HepG2 (cell line): ENCODE results near the gene CENPP. TPM values are rescaled to one million over a fixed set of nuclear protein-coding genes. Genes with fewer than 3 reads are reported as not detected.

Experiments
- ATAC-seq: fragments of 200-7000 bp; cut with Tn5 transposase; 3 replicates; pipeline ENCODE4 v1.9.1; 2020; ENCODE audit warnings: mild to moderate bottlenecking, moderate library complexity
- BruUV-seq: library from RNA; stranded (reverse); fragments of 400-500 nt; replicated peaks from 2 replicates; lab custom pipeline; 2021; lab: Mats Ljungman, UMichigan
- CTCF ChIA-PET: fragments of 300-600 bp; formaldehyde crosslinking; extraction: SDS; loops from one replicate; lab custom pipeline; 2021; ENCODE audit warnings: low total read pairs, inconsistent platforms, low intra/inter-chr PET ratio; lab: Yijun Ruan, JAX
- POLR2A ChIA-PET: fragments of 350-600 bp; sonication (Branson Sonifier 250); formaldehyde crosslinking; loops from one replicate; lab custom pipeline; 2020; ENCODE audit warnings: antibody characterized with exemption, inconsistent platforms; lab: Yijun Ruan, JAX
- DNase-seq: peaks from one replicate; pipeline ENCODE4 v3.0.0-alpha.2; 2015; ENCODE audit warnings: low spot score
- FAIRE-seq: peaks from 3 replicates; lab custom pipeline; 2011; peaks lifted over from hg19 to GRCh38; lab: Jason Lieb, UNC
- H2AFZ ChIP-seq: one replicate; pipeline ENCODE4 v1.6.1; 2011; ENCODE audit warnings: low read length, inconsistent platforms
- H3K27ac ChIP-seq: fragments of 300-600 bp; 3 replicates; pipeline ENCODE4 v1.8.0; 2011; ENCODE audit warnings: mixed run types, mild to moderate bottlenecking, mixed read lengths, low read length, inconsistent platforms; ENCODE audit not compliant: insufficient read depth; ENCODE audit errors: extremely low read length
- H3K27me3 ChIP-seq, 2 experiments: fragments of 200-600 bp in 1 of 2; 2 replicates in 1 of 2; 3 replicates in 1 of 2; pipeline versions ENCODE4 v1.6.0 to v1.8.0; 2011; ENCODE audit warnings: low read length in 2 of 2, mild to moderate bottlenecking in 2 of 2, moderate library complexity in 2 of 2, inconsistent platforms in 1 of 2; ENCODE audit not compliant: insufficient read depth in 2 of 2, control insufficient read depth in 1 of 2
- H3K36me3 ChIP-seq, 2 experiments: fragments of 200-600 bp in 1 of 2; replicated peaks in 1 of 2; 2 replicates in 1 of 2; 3 replicates in 1 of 2; pipeline versions ENCODE4 v1.5.1 to v1.8.0; 2011; ENCODE audit warnings: low read length in 2 of 2, inconsistent platforms in 1 of 2; ENCODE audit not compliant: insufficient read depth in 2 of 2, control insufficient read depth in 1 of 2
- H3K4me1 ChIP-seq: 2 replicates; pipeline ENCODE4 v1.5.1; 2012; ENCODE audit warnings: low read length, inconsistent platforms; ENCODE audit not compliant: insufficient read depth
- H3K4me2 ChIP-seq: 2 replicates; pipeline ENCODE4 v1.6.0; 2011; ENCODE audit warnings: low read depth, low read length, inconsistent platforms
- H3K4me3 ChIP-seq, 3 experiments: fragments of 200-600 bp in 1 of 3; sonication (generic), shearing (Covaris generic) in 1 of 3; replicated peaks in 1 of 3; 2 replicates each; pipeline ENCODE4 v1.5.1; 2011 to 2016; ENCODE audit warnings: low read length in 3 of 3, inconsistent platforms in 2 of 3, low read depth in 2 of 3, mild to moderate bottlenecking in 2 of 3, control low read depth in 1 of 3, mixed read lengths in 1 of 3; ENCODE audit not compliant: insufficient read depth in 1 of 3
- H3K79me2 ChIP-seq: one replicate; pipeline ENCODE4 v1.6.1; 2011; ENCODE audit warnings: low read length, inconsistent platforms; ENCODE audit not compliant: insufficient read depth
- H3K9ac ChIP-seq: 2 replicates; pipeline ENCODE4 v1.6.0; 2011; ENCODE audit warnings: mild to moderate bottlenecking, low read depth, low read length, inconsistent platforms; ENCODE audit not compliant: insufficient read depth
- H3K9me3 ChIP-seq: 2 replicates; pipeline ENCODE4 v1.5.1; 2012; ENCODE audit warnings: mild to moderate bottlenecking, low read length
- H4K20me1 ChIP-seq: 2 replicates; pipeline ENCODE4 v1.6.0; 2011; ENCODE audit warnings: inconsistent platforms, mild to moderate bottlenecking, low read length, moderate library complexity; ENCODE audit not compliant: insufficient read depth
- CCDC6 ChIP-seq: sonication (generic); formaldehyde crosslinking; IDR thresholded peaks from 2 replicates; pipeline ENCODE4 v1.8.1; 2022; ENCODE audit warnings: mild to moderate bottlenecking, missing genetic modification reagents, moderate library complexity
- ETV6 ChIP-seq: sonication (generic); formaldehyde crosslinking; conservative IDR thresholded peaks from 2 replicates; pipeline ENCODE4 v1.4.0; 2020; ENCODE audit warnings: missing genetic modification reagents
- MAFG ChIP-seq: sonication (generic); formaldehyde crosslinking; IDR thresholded peaks from 2 replicates; pipeline ENCODE4 v1.5.1; 2020; ENCODE audit warnings: mild to moderate bottlenecking, missing genetic modification reagents
- MNT ChIP-seq: fragments of 450-650 bp; IDR thresholded peaks from 2 replicates; pipeline ENCODE4 v1.6.1; 2016
- NFKBIZ ChIP-seq: IDR thresholded peaks from 2 replicates; pipeline ENCODE4 v1.6.1; 2018; ENCODE audit warnings: missing genetic modification reagents, missing compliant biosample characterization
- NR2F1 ChIP-seq, 2 experiments: fragments of 450-650 bp in 1 of 2; formaldehyde crosslinking in 1 of 2; IDR thresholded peaks; 2 replicates each; pipeline versions ENCODE4 v1.5.0 to v1.6.1; 2016 to 2020; ENCODE audit warnings: mild to moderate bottlenecking in 1 of 2, missing compliant biosample characterization in 1 of 2, missing genetic modification reagents in 1 of 2, moderate library complexity in 1 of 2
- SALL1 ChIP-seq: sonication (generic); formaldehyde crosslinking; IDR thresholded peaks from 2 replicates; pipeline ENCODE4 v1.8.0; 2022; ENCODE audit warnings: mild to moderate bottlenecking, missing genetic modification reagents
- ZBTB20 ChIP-seq: sonication (generic); formaldehyde crosslinking; IDR thresholded peaks from 2 replicates; pipeline ENCODE4 v1.8.1; 2023; ENCODE audit warnings: missing genetic modification reagents, low read depth, mild to moderate bottlenecking, borderline replicate concordance
- ZC3H4 ChIP-seq: sonication (generic); formaldehyde crosslinking; IDR thresholded peaks from 2 replicates; pipeline ENCODE4 v1.4.0; 2020; ENCODE audit warnings: missing genetic modification reagents, borderline replicate concordance
- ZFX ChIP-seq: sonication (generic); formaldehyde crosslinking; IDR thresholded peaks from 2 replicates; pipeline ENCODE4 v1.4.0; 2020; ENCODE audit warnings: mild to moderate bottlenecking, low read depth, missing genetic modification reagents, moderate library complexity
- ZKSCAN1 ChIP-seq: fragments of 150-350 bp; IDR thresholded peaks from 2 replicates; pipeline ENCODE4 v1.6.1; 2014; ENCODE audit warnings: low read length
- ZNF224 ChIP-seq: sonication (generic); formaldehyde crosslinking; IDR thresholded peaks from 2 replicates; pipeline ENCODE4 v1.5.0; 2020; ENCODE audit warnings: mild to moderate bottlenecking, missing genetic modification reagents
- ZNF7 ChIP-seq: IDR thresholded peaks from 2 replicates; pipeline ENCODE4 v1.6.1; 2016; ENCODE audit warnings: missing biosample characterization, missing genetic modification reagents
- ZNF841 ChIP-seq: sonication (generic); formaldehyde crosslinking; IDR thresholded peaks from 2 replicates; pipeline ENCODE4 v1.8.1; 2023; ENCODE audit warnings: missing genetic modification reagents, borderline replicate concordance
- ZSCAN25 ChIP-seq: sonication (generic); formaldehyde crosslinking; IDR thresholded peaks from 2 replicates; pipeline ENCODE4 v1.8.0; 2022; ENCODE audit warnings: mild to moderate bottlenecking, missing genetic modification reagents
- WGBS: methylation state at CpG from one replicate; pipeline ENCODE4 v1.1.6; 2017; ENCODE audit warnings: low lambda C conversion rate; 5-methylcytosine and 5-hydroxymethylcytosine counted together
- in situ Hi-C: cut with HindIII; loops from 2 replicates; pipeline ENCODE4 v1.10.0; 2017; ENCODE audit warnings: low pct_unique_long_range_greater_than_20kb; ENCODE audit not compliant: extremely low pct_ligation_motif_present
- intact Hi-C: fragments of 100-400 bp; cut with micrococcal nuclease; formaldehyde crosslinking; loops from one replicate; pipeline ENCODE4 v1.10.0; 2022; ENCODE audit not compliant: unreplicated experiment
- polyA plus RNA-seq, 8 experiments: library from polyadenylated mRNA; depleted of rRNA in 3 of 8; stranded (reverse) in 7 of 8; unstranded in 1 of 8; fragments of >200 nt; fragmentation: Illumina TruSeq in 4 of 8; extraction: Trizol in 4 of 8; gene quantifications; 2 replicates each; pipeline versions ENCODE4 v1.2.1 to v1.2.3, GENCODE V29; 2011 to 2016; ENCODE audit warnings: low read depth in 4 of 8, missing spikeins in 1 of 8, mixed read lengths in 1 of 8; ENCODE audit not compliant: insufficient read depth in 1 of 8
- total RNA-seq, 5 experiments: library from RNA; depleted of rRNA; stranded (reverse); fragments of >200 nt; fragmentation: Illumina TruSeq; extraction: Trizol; gene quantifications; 2 replicates each; pipeline ENCODE4 v1.2.3, GENCODE V29; 2016; ENCODE audit warnings: low read depth in 1 of 5

CENPP gene
- total and polyA plus RNA-seq, 2 of the 13 experiments (the other 11 are each of a cell fraction or from before 2014, with no cell fraction given): 2.0 to 11.4 TPM

- ATAC-seq: peak; percentile 79
- DNase-seq: no peak
- intact Hi-C loops (no loop called here), in situ Hi-C loops (no loop called here)
- FAIRE-seq: no peak
- Histone ChIP-seq H4K20me1 (no peaks in the 10 kb centered on the region), H3K36me3 (peaks cover 2 to 33% of the 10 kb centered on the region in 2 experiments; a peak in 3 of 5 replicates), H3K9ac (no peak overlapping the region), H2AFZ (no peak overlapping the region), H3K9me3 (no peaks in the 10 kb centered on the region), H3K79me2 (peaks cover 16% of the 10 kb centered on the region), H3K27ac (no peak overlapping the region), H3K4me2 (no peak overlapping the region), H3K27me3 (no peaks in the 10 kb centered on the region), H3K4me3 (no peak overlapping the region), H3K4me1 (no peaks in the 10 kb centered on the region)
- WGBS: 96% methylated on average over 13 of the region's 17 CpGs
- TF ChIP-seq CCDC6 (no peak), NFKBIZ (CRISPR knock-in tag) (no peak), MNT (no peak), SALL1 (no peak), ZBTB20 (no peak), ZKSCAN1 (no peak), NR2F1 (CRISPR knock-in tag; IDR thresholded peaks at IDR 0.05) (no peak), ZSCAN25 (CRISPR knock-in tag) (no peak), MAFG (CRISPR knock-in tag) (no peak), ZNF841 (CRISPR knock-in tag) (no peak), ZC3H4 (CRISPR knock-in tag) (no peak), ZNF7 (CRISPR knock-in tag) (no peak), ZFX (CRISPR knock-in tag) (no peak), ETV6 (CRISPR knock-in tag) (no peak), ZNF224 (CRISPR knock-in tag) (no peak)
- ChIA-PET CTCF (no interaction called here), POLR2A (no interaction called here)
- BruUV-seq: no TSS peak
These were observed 331.7 kb downstream of the CENPP start for GRCh38 chr9:92657296-92658094.
